ENCODE data around the gene RAD50. TPM values are rescaled to one million over a fixed set of nuclear protein-coding genes. Genes with fewer than 3 reads are reported as not detected.

The RAD50 gene
- polyA plus RNA-seq, 1 of the 3 experiments (the other 2 are of a cell fraction), result 20.0 TPM

DNA sequence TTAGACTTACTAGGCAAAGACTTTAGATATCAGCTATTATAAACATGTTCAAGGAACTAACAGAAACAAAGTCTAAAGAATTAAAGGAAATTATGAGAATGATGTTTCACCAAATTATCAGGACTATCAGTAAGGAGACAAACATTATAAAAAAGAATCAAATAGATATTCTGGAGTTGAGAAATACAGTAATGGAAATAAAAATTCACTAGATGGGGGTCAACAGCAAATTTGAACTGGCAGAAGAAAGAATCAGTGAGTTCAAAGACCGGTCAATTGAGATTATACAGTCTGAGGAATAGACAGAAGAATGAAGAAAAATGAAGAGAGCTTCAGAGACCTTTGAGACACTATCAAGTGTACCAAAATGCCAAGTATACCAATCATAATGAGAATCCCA, 91.6 kb downstream of the RAD50 start:
- ChIA-PET POLR2A (no interaction called here), CTCF (interaction anchor here (0.7 to 1.1 kb wide), 2 partner anchors 10 to 78 kb away, joined by 3 read pairs; partner anchors contain the start of gene IL13)
- no peaks in the 10 kb centered on the region for H3K79me2 ChIP-seq (ENCODE audit: insufficient read depth)
- H3K36me3 ChIP-seq (replicated peaks in 1 of 2; ENCODE audit: control insufficient read depth in 1 of 2, insufficient read depth in 2 of 2, low read length in 1 of 2), result peaks cover 5 to 8% of the 10 kb centered on the region in 2 experiments
- H3K9ac ChIP-seq, result no peak overlapping the region
- no peak overlapping the region for H3K4me3 ChIP-seq (ENCODE audit: low read depth in 2 of 2, low read length in 1 of 2)
- H3K27me3 ChIP-seq (ENCODE audit: insufficient read depth), result no peaks in the 10 kb centered on the region
- H3K27ac ChIP-seq (ENCODE audit: low read depth in 2 of 2, low read length in 1 of 2), result no peak overlapping the region
- no peaks in the 10 kb centered on the region for H3K4me1 ChIP-seq (ENCODE audit: control insufficient read depth in 1 of 2, insufficient read depth in 2 of 2, low read depth in 1 of 2, low read length in 1 of 2)
- H4K20me1 ChIP-seq (ENCODE audit: insufficient read depth), result no peaks in the 10 kb centered on the region
- H3K9me2 ChIP-seq, result no peaks in the 10 kb centered on the region
- no peak for DNase-seq
- no peak overlapping the region for H3K4me2 ChIP-seq
- TF ChIP-seq TEAD4 (IDR thresholded peaks at IDR 0.05; ENCODE audit: borderline replicate concordance, insufficient read depth) (no peak), RCOR1 (IDR thresholded peaks at IDR 0.05; ENCODE audit: low read length) (no peak), IRF3 (IDR thresholded peaks at IDR 0.05; ENCODE audit: low read depth, low read length) (no peak)
- H3K9me3 ChIP-seq, result no peaks in the 10 kb centered on the region
- H2AFZ ChIP-seq (ENCODE audit: low read depth), result no peak overlapping the region
- 95% methylated on average over 1 of the region's 1 CpG for WGBS (ENCODE audit: low lambda C conversion rate)
- no peaks in the 10 kb centered on the region for H3F3A ChIP-seq (replicated peaks; ENCODE audit: insufficient read depth)

- no peaks in the 10 kb centered on the region for H3K36me3 ChIP-seq (replicated peaks in 1 of 2; ENCODE audit: control insufficient read depth in 1 of 2, insufficient read depth in 2 of 2, low read length in 1 of 2)
- H3K27me3 ChIP-seq (ENCODE audit: insufficient read depth), result no peaks in the 10 kb centered on the region
- no peak for TF ChIP-seq REST (IDR thresholded peaks at IDR 0.05; ENCODE audit: low read depth, low read length)
- TF ChIP-seq, protein P1, sequence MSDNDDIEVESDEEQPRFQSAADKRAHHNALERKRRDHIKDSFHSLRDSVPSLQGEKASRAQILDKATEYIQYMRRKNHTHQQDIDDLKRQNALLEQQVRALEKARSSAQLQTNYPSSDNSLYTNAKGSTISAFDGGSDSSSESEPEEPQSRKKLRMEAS (IDR thresholded peaks at IDR 0.05; ENCODE audit: low read depth), result no peak
- no peak for TF ChIP-seq YY1 (IDR thresholded peaks at IDR 0.05; ENCODE audit: low read depth)
- TF ChIP-seq TCF12 (IDR thresholded peaks at IDR 0.05), result no peak
- TF ChIP-seq FOXM1 (IDR thresholded peaks at IDR 0.05; ENCODE audit: low read depth), result no peak
- no peak for TF ChIP-seq ELF1 (IDR thresholded peaks at IDR 0.05)
- TF ChIP-seq NFIC (IDR thresholded peaks at IDR 0.05; ENCODE audit: borderline replicate concordance), result no peak
- TF ChIP-seq RCOR1 (IDR thresholded peaks at IDR 0.05; ENCODE audit: low read length), result no peak
- no peak for TF ChIP-seq EZH2phosphoT487 (IDR thresholded peaks at IDR 0.05; ENCODE audit: borderline replicate concordance, low read depth)
- TF ChIP-seq SMC3 (IDR thresholded peaks at IDR 0.05; ENCODE audit: low read depth, low read length), result no peak
- TF ChIP-seq FOSL2 (IDR thresholded peaks at IDR 0.05; ENCODE audit: borderline replicate concordance, low read depth), result no peak
- TF ChIP-seq, protein P2, sequence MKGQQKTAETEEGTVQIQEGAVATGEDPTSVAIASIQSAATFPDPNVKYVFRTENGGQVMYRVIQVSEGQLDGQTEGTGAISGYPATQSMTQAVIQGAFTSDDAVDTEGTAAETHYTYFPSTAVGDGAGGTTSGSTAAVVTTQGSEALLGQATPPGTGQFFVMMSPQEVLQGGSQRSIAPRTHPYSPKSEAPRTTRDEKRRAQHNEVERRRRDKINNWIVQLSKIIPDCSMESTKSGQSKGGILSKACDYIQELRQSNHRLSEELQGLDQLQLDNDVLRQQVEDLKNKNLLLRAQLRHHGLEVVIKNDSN (IDR thresholded peaks at IDR 0.05; ENCODE audit: borderline replicate concordance, low read depth), result no peak
- no peak for TF ChIP-seq RXRA (IDR thresholded peaks at IDR 0.05; ENCODE audit: borderline replicate concordance, low read depth)
- no peak for TF ChIP-seq FOXJ3 (CRISPR knock-in tag; IDR thresholded peaks at IDR 0.05)
- TF ChIP-seq CHD2 (IDR thresholded peaks at IDR 0.05; ENCODE audit: low read length, partially characterized antibody), result no peak
- TF ChIP-seq NRF1 (IDR thresholded peaks at IDR 0.05; ENCODE audit: low read depth, low read length), result no peak
- no peak for TF ChIP-seq IRF3 (IDR thresholded peaks at IDR 0.05; ENCODE audit: low read depth, low read length)
- H3K9me2 ChIP-seq, result no peaks in the 10 kb centered on the region
- H3K79me2 ChIP-seq (ENCODE audit: insufficient read depth), result no peaks in the 10 kb centered on the region
- DNase-seq, result no peak
- H3K9me3 ChIP-seq, result no peaks in the 10 kb centered on the region
- no peaks in the 10 kb centered on the region for H4K20me1 ChIP-seq (ENCODE audit: insufficient read depth)
- H3K27ac ChIP-seq (ENCODE audit: low read depth in 2 of 2, low read length in 1 of 2), result no peak overlapping the region
- H3K4me1 ChIP-seq (ENCODE audit: control insufficient read depth in 1 of 2, insufficient read depth in 2 of 2, low read depth in 1 of 2, low read length in 1 of 2), result peaks cover 0 to 9% of the 10 kb centered on the region in 2 experiments; a peak in 1 of 4 replicates
- 82% methylated on average over 4 of the region's 4 CpGs for WGBS (ENCODE audit: low lambda C conversion rate)
- no peak overlapping the region for H3K4me3 ChIP-seq (ENCODE audit: low read depth in 2 of 2, low read length in 1 of 2)
- no peak overlapping the region for H2AFZ ChIP-seq (ENCODE audit: low read depth)
- H3K9ac ChIP-seq, result no peak overlapping the region
- CTCF ChIA-PET, result no interaction called here
- no peak overlapping the region for H3K4me2 ChIP-seq
- POLR2A ChIA-PET, result no interaction called here
- no peaks in the 10 kb centered on the region for H3F3A ChIP-seq (replicated peaks; ENCODE audit: insufficient read depth)
Measured at GRCh38 chr5:132651838-132652469, 95.2 kb downstream of the RAD50 start.
